Gastrocnemius medialis (tissue), 4 donors: ENCODE data around the gene RNF146.

Experiments used
- POLR2A ChIP-seq, 2 donors: fragments of 450-650 bp; IDR thresholded peaks; one replicate each; pipeline ENCODE4 v1.6.1; 2017; ENCODE audit warnings: antibody characterized with exemption in 2 of 2, mild to moderate bottlenecking in 2 of 2, moderate library complexity in 2 of 2
- TF ChIP-seq, protein P1 (sequence below), 5 experiments: fragments of 450-650 bp in 3 of 5; fragments of 200-600 bp in 2 of 5; sonication (generic) in 2 of 5; IDR thresholded peaks in 4 of 5; conservative IDR thresholded peaks in 1 of 5; 1 replicate in 4 of 5; 2 replicates in 1 of 5; pipeline ENCODE4 v1.5.1; 2016 to 2019; ENCODE audit warnings: antibody characterized with exemption in 5 of 5, mild to moderate bottlenecking in 3 of 5, moderate library complexity in 3 of 5

DNA sequence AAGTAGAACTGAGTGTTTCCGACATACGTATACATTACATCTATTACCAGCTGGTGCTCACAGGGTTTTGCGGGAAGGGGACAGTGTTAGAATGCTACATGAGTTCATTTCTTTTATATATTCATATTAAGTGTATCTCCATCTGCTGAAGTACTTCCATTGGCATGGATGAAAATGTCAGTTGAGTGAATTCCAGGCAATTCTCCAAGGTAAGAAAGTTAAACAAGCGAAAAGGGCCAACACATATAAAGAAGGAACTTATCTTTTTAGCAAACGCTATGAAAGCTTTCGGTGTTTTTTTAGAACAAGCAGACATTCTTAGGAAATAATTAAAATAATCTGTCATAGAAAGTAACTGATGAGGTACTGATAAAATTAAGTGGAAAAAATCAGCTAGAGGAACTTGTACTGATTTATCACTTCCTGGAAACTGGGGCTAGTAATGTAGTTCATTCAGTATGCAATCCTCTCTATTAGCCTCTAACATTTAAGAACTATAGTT lies 34.6 kb downstream of the RNF146 start:
- TF ChIP-seq, protein P1, sequence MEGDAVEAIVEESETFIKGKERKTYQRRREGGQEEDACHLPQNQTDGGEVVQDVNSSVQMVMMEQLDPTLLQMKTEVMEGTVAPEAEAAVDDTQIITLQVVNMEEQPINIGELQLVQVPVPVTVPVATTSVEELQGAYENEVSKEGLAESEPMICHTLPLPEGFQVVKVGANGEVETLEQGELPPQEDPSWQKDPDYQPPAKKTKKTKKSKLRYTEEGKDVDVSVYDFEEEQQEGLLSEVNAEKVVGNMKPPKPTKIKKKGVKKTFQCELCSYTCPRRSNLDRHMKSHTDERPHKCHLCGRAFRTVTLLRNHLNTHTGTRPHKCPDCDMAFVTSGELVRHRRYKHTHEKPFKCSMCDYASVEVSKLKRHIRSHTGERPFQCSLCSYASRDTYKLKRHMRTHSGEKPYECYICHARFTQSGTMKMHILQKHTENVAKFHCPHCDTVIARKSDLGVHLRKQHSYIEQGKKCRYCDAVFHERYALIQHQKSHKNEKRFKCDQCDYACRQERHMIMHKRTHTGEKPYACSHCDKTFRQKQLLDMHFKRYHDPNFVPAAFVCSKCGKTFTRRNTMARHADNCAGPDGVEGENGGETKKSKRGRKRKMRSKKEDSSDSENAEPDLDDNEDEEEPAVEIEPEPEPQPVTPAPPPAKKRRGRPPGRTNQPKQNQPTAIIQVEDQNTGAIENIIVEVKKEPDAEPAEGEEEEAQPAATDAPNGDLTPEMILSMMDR (IDR thresholded peaks at IDR 0.05 in 4 of 5, conservative IDR thresholded peaks at IDR 0.05 in 1 of 5): no peak
- TF ChIP-seq POLR2A (IDR thresholded peaks at IDR 0.05): no peak
